Calu3 (cell line): Measurements from ENCODE around the gene TMEM101. TPM values are rescaled to one million over a fixed set of nuclear protein-coding genes. Genes with fewer than 3 reads are reported as not detected.
"Not testable (repeated sequence)": the region's sequence is repeated elsewhere in the genome, so short reads cannot be mapped to it uniquely, and the experiment has no call there.

Experiments
- BruUV-seq: library from RNA; stranded (reverse); fragments of 400-500 nt; replicated peaks from 2 replicates; lab custom pipeline; 2021; lab: Mats Ljungman, UMichigan
- CTCF ChIA-PET: fragments of 300-600 bp; sonication (Branson Sonifier 250); formaldehyde crosslinking; loops from one replicate; lab custom pipeline; 2022; ENCODE audit warnings: antibody characterized with exemption; lab: Charles Lee
- DNase-seq: peaks from one replicate; pipeline ENCODE4 v3.0.0; 2022
- H3K27ac Mint-ChIP-seq: one replicate; pipeline ENCODE4 v1.8.0; 2022; ENCODE audit warnings: mixed read lengths; ENCODE audit not compliant: unreplicated experiment
- H3K27me3 Mint-ChIP-seq: one replicate; pipeline ENCODE4 v1.8.0; 2022; ENCODE audit warnings: mixed read lengths; ENCODE audit not compliant: unreplicated experiment
- H3K36me3 Mint-ChIP-seq: one replicate; pipeline ENCODE4 v1.8.0; 2022; ENCODE audit warnings: mild to moderate bottlenecking, moderate library complexity, mixed read lengths; ENCODE audit not compliant: insufficient read depth, unreplicated experiment
- H3K4me1 Mint-ChIP-seq: one replicate; pipeline ENCODE4 v1.8.0; 2022; ENCODE audit warnings: mild to moderate bottlenecking, low read depth, mixed read lengths; ENCODE audit not compliant: unreplicated experiment
- H3K4me3 Mint-ChIP-seq: one replicate; pipeline ENCODE4 v1.8.0; 2022; ENCODE audit warnings: mild to moderate bottlenecking, low read depth, moderate library complexity, mixed read lengths; ENCODE audit not compliant: unreplicated experiment
- H3K9me3 Mint-ChIP-seq: one replicate; pipeline ENCODE4 v1.8.0; 2022; ENCODE audit warnings: low read depth, mixed read lengths; ENCODE audit not compliant: unreplicated experiment
- CTCF ChIP-seq: fragments of 200-600 bp; IDR thresholded peaks from one replicate; pipeline ENCODE4 v1.8.0; 2022; ENCODE audit warnings: antibody characterized with exemption; ENCODE audit not compliant: unreplicated experiment
- intact Hi-C: fragments of 100-400 bp; cut with micrococcal nuclease; formaldehyde crosslinking; loops from one replicate; pipeline ENCODE4 v1.10.0; 2022; ENCODE audit not compliant: unreplicated experiment
- total RNA-seq: library from RNA; stranded (reverse); gene quantifications from 2 replicates; pipeline ENCODE4 v1.2.3, GENCODE V29; 2022

The TMEM101 gene
- total RNA-seq, 1 experiment from 2014 or later: 43.8 TPM

- H3K27me3 Mint-ChIP-seq: no peaks in the 10 kb centered on the region
- no peak overlapping the region for H3K27ac Mint-ChIP-seq
- no peak overlapping the region for H3K4me3 Mint-ChIP-seq
- no peaks in the 10 kb centered on the region for H3K9me3 Mint-ChIP-seq
- H3K4me1 Mint-ChIP-seq: no peaks in the 10 kb centered on the region
- CTCF ChIA-PET: no interaction called here
- intact Hi-C loops: no loop called here
- no peak for TF ChIP-seq CTCF
- no TSS peak for BruUV-seq
- peaks cover 58% of the 10 kb centered on the region for H3K36me3 Mint-ChIP-seq
- DNase-seq: no peak
These were observed 7.5 kb upstream of the TMEM101 start for GRCh38 chr17:44022246-44022645.

DNA sequence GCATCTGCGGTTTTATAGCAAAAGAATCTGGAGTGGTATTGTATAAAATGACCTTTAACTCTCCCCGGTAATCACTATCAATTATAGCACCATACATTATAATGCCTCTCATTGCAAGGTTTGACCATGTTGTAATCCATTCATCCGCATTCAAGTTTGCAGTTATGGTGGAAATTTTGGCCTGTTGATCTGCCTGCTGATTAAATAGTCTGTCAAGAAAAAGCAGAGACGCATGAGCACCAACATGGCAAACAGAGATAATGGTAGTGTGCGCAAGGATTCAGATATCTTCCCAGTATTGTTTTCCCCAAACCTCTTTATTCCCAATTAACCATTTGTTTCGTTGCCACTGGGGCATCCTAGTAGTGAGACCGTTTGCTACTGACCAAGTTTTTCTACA, 6.5 kb upstream of the TMEM101 start:
- CTCF ChIA-PET, BruUV-seq, intact Hi-C loops: not testable (repeated sequence)

DNA sequence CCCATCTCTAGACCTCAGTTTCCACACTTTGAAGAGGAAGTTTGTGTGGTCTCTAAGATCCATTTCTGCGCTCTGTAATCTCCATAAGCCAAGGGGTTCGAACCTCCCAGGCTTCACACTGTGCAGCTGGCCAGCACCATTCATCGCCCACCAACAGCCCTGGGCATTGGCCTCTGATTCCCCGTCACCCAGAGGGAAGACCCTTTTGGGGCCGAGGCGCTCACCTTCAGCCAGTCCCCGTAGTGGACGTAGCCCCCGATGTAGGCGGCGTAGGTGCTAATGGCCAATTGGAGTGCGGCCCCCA, 678 bp downstream of the TMEM101 start:
- H3K4me1 Mint-ChIP-seq: no peaks in the 10 kb centered on the region
- CTCF ChIA-PET: interaction anchor here (1.0 to 1.1 kb wide), 2 partner anchors 70 to 154 kb away, joined by 3 read pairs; no protein-coding TSS in a partner anchor
- no TSS peak for BruUV-seq

More for the DNA sequence above, 6.5 kb upstream of the TMEM101 start:
- not testable (repeated sequence) for H3K27ac Mint-ChIP-seq, DNase-seq, H3K4me3 Mint-ChIP-seq, H3K9me3 Mint-ChIP-seq, H3K27me3 Mint-ChIP-seq, H3K4me1 Mint-ChIP-seq
- peaks cover 66% of the 10 kb centered on the region for H3K36me3 Mint-ChIP-seq

GRCh38 chr17:44012874-44013273, 1.9 kb downstream of the TMEM101 start:
- H3K27me3 Mint-ChIP-seq: no peaks in the 10 kb centered on the region
- no peaks in the 10 kb centered on the region for H3K9me3 Mint-ChIP-seq
- peaks cover 6% of the 10 kb centered on the region for H3K4me1 Mint-ChIP-seq
- CTCF ChIA-PET: no interaction called here
- no TSS peak for BruUV-seq
- no peak overlapping the region for H3K4me3 Mint-ChIP-seq
- no peak for TF ChIP-seq CTCF
- intact Hi-C loops: no loop called here
- no peak overlapping the region for H3K27ac Mint-ChIP-seq
- peaks cover 55% of the 10 kb centered on the region for H3K36me3 Mint-ChIP-seq
- DNase-seq: no peak

More for the DNA sequence above, 678 bp downstream of the TMEM101 start:
- DNase-seq: no peak
- Mint-ChIP-seq H3K4me3 (peak overlapping the region; percentile 96), H3K9me3 (no peaks in the 10 kb centered on the region), H3K36me3 (peaks cover 51% of the 10 kb centered on the region), H3K27me3 (no peaks in the 10 kb centered on the region), H3K27ac (peak overlapping the region; percentile 93)
- intact Hi-C loops: no loop called here
- no peak for TF ChIP-seq CTCF

DNA sequence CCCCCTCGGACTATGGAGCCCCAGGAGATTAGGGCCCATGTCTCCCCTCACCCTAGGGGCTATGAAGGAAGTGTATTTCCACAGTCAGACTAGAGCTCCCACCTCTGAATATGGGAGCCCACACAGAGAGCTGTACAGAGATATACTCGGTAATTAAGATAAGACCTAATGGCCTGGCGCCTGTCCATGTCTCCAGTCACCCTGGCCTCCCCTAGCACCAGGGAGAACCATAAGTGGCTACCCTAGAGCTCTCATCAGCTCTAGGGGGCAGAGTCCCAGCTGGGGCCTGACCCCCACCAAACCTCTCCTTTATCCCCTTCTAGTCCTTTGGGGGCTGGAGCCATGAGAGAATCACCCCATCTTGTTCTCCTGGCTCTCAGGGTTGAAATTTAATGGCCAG, 2.4 kb downstream of the TMEM101 start:
- intact Hi-C loops: no loop called here
- H3K4me3 Mint-ChIP-seq: no peak overlapping the region
- no peaks in the 10 kb centered on the region for H3K9me3 Mint-ChIP-seq
- BruUV-seq: no TSS peak
- peaks cover 55% of the 10 kb centered on the region for H3K36me3 Mint-ChIP-seq
- no peak for TF ChIP-seq CTCF
- CTCF ChIA-PET: interaction anchor here (0.5 kb wide), 1 partner anchor 508 kb away, joined by 3 read pairs; no protein-coding TSS in a partner anchor
- no peak overlapping the region for H3K27ac Mint-ChIP-seq
- peaks cover 9% of the 10 kb centered on the region for H3K4me1 Mint-ChIP-seq
- H3K27me3 Mint-ChIP-seq: no peaks in the 10 kb centered on the region
- no peak for DNase-seq
